HTR-8/SVneo (cell line): ENCODE measurements around the gene ACTMAP.
"Not testable (repeated sequence)": the region's sequence is repeated elsewhere in the genome, so short reads cannot be mapped to it uniquely, and the experiment has no call there.

Experiments used
- DNase-seq: peaks from one replicate; pipeline ENCODE4 v3.0.0; 2011; ENCODE audit warnings: low spot score, mixed read lengths; ENCODE audit not compliant: insufficient read length
- FAIRE-seq: peaks from 2 replicates; lab custom pipeline; 2011; peaks lifted over from hg19 to GRCh38; lab: Jason Lieb, UNC

The ACTMAP gene, protein sequence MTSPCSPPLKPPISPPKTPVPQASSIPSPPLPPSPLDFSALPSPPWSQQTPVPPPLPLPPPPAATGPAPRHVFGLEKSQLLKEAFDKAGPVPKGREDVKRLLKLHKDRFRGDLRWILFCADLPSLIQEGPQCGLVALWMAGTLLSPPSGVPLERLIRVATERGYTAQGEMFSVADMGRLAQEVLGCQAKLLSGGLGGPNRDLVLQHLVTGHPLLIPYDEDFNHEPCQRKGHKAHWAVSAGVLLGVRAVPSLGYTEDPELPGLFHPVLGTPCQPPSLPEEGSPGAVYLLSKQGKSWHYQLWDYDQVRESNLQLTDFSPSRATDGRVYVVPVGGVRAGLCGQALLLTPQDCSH

DNA sequence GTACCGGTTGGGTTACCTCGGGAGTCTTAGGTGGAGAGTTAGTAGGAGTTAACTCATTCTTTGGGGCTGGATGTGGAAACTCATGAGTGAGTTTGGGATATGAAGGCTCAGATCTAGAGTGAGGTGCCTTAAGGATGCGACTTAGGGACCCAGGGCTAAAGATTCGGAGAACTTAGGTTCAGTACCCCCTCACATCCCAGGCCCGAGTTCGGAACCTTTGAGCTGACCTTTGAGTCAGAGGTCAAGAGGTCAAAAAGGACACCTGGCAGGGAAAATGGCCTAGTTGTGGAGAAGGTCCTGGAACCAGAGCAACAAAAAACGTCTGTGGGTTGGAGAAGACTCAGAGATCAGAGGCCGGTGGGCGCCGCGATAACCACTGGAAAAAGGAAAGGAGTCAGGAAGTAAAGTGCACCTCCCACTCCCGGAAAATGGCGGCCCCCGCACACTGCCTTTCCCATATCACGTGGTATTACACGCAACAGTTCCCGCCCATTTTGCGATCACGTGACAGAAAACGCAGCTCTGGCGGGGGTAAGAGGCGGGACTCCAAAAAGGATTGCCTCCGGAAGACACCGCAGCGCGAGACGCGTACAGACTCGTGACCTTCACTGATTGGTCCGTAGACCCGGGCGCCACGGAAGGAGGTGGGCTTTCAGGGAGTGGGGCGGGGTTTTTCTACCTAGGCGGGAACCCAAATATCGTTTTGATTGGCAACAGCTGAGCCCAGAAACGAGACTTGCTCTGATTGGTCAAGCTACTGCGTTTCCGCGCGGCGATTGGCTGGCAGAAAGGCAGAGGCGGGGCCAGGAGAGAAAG, at the start of gene ACTMAP:
Gene ACTMAP (minus strand): TSS at position 420 of the 816 bp plus-strand sequence. CDS start 674 bp downstream, outside the sequence.
- DNase-seq (peak; percentile 98), FAIRE-seq (peak; percentile 88)

DNA sequence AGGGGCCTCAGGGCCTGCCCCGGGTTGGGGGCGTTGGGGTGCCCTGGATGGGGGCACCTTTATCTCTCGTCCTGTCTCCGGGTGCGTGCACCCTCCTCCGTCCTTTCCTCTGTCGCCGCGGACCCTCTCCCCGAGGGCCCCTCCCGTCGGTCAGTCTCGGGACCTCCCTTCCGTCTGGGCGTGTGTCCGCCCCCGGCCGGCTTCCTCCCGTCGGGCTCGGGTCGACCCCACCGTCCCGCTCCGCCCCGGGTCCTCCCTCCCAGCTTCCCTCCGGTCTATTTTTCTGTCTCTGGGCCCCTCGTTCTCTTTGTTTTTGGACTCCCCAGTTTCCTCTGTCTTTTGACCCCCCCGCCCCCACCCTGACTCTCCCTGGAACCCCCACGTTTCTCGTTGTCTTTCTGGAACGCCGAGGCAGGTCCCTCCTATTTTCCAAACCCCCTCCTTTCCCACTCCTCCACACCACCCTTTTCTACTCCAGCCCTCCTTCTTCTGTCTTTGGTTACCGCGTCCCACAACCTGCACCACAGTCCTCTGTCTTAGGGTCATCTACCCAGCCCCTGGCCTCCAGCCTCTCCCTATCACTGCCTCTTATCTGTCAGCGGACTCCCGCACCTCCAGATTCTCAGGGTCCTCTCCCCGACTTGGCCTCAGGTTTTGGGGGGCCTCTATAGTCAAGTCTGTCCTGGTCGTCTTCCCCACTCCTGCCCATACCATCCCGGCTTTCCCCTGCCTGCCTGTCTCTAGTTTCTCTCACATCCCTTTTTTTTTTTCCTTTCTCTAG, 49.5 kb upstream of the ACTMAP start:
- DNase-seq (peak; percentile 24), FAIRE-seq (no peak)

DNA sequence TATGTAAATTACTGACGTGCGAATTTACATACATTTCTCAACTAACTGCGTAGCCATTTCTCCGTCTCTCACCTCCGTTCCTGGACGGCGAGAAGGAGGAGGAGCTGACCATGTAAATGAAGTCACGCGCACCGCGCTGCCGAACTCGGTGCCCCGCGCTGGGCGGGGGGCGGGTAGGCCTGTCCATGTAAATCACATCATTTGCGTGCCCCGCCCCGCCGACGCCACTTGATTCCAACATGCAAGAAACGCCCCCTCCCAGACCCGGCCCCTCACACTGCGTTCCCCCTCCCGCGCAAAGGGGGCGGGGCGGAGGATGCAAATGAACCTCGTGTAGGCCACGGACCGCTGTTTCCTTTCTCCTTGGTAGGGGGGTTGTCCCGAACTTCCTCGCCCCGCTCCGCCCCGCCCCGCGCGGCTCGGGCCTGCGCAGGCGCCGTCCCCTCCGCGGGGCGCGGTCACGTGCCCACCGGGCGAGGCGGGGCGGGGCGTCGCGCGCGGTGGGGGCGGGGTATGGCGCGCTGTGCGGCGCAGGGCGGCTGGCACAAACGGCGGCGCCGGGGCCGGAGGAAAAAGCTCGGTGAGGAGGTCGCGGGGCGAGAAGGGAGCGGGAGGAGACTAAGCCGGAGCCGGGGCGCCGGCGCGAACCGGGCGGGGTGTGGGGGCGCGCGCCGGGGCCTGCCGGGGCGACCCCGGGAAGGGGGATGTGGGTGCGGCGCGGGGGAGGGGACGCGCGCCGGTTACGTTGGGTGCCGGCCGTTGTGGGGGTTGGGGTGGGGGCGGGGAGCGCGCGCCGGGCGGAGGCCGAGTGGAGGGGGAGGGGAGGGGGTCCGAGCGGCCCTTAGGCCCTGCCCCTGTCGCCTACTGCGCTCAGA, 48.6 kb upstream of the ACTMAP start, which contains the start of gene EGLN2:
Gene EGLN2 (plus strand): TSS at position 509 of the 875 bp plus-strand sequence. CDS start 1,382 bp downstream, outside the sequence.
- peak; percentile 95 for FAIRE-seq
- DNase-seq = peak; percentile 91

DNA sequence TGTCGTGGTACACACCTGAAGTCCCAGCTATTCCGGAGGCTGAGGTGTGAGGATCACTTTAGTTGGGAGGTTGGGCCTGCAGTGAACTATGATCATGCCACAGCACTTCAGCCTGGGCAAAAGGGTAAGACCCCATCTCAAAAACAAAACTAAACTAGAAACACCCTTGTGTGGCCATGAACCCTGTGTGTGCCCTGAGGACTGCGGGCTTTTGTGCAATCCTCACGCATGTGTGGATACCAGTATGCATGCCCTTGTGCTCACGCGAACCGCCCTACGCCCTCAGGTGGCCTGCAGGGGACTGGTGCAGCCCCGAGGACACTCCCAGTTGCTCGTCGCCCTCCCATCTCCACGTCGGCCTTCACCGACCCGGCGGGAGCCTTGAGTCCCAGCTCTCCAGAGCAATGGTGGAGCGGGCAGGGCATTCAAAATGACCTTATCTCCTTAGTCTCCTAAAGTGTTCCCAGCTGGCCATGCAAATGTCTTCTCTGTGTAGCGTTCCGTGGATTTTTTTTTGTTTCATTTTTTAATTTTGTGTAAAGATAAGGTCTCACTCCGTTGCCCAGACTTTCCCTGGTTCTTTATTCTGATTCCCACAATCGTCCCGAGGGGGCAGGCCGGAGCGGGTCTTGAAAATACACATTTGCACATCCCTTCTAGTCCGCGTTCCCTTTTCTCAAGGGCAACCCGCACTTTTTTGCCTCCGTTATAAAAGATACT, 47.8 kb upstream of the ACTMAP start:
- DNase-seq = peak; percentile 64
- peak; percentile 46 for FAIRE-seq

DNA sequence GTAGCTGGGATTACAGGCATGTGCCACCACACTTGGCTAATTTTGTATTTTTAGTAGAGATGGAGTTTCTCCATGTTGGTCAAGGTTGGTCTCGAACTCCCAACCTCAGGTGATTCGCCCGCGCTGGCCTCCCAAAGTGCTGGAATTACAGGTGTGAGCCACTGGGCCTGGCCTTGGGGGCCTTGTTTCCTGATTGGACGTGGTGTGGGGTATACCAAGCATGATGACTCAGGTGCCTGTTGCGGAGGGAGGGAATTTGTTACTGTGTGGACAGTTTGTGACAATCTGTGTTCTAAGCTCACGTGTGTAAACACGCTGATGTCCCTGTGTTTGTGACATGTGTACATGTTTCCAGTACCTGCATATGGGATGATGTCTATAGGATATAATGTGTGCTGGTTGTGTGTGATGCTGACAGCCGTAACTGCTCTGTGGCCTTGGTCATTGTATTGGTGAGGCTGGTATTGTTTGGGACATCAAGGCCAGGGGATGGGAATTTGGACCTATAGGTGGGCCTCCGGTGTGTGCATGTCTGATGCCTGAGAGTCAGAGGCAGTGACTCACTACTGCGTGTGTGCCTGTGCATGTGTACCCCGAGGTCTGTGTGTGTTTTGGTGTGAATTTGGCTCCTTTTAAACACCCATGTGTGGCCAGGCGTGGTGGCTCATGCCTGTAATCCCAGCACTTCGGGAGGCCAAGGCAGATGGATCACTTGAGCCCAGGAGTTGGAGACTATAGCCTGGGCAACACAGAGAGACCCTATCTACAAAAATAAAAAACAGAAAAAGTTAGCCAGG, 47.1 kb upstream of the ACTMAP start:
- no peak for DNase-seq
- peak; percentile 26 for FAIRE-seq

DNA sequence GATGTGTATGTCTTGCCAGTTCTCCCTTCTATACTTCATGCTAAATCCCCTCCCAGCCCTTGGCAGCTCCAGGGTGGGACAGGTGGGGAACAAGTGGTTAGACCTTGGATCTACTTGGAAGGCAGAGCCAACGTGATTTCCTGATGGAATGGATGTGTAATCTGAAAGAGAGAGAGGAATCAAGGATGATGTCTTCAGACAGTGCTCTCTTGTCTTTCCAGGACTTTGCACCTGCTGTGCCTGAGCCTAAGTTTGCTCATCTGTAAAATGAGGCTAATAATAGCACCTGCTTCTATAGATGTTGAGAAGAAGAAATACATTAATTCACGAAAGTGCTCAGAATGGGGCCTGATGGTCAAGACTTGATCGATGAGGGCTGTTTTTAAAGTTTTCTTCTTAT, 41.7 kb upstream of the ACTMAP start:
- no peak for DNase-seq
- FAIRE-seq = no peak

DNA sequence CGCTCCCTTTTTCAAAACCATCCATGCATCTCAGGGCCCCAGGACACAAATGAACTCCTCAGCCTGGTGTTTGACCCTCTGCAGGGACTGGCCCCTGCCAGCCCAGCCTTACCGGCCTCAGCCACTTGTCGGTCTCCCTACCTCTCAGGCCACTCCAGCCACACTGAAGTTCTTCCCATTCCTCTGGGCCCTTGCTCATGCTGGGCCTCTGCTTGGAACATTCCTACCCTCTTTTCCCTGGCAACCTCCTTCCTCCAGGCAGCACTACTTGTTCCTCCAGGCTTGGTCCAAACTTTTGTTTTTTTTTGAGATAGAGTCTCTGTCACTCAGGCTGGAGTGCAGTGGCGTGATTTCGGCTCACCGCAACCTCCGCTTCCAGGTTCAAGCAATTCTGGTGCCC, 41.1 kb upstream of the ACTMAP start:
- FAIRE-seq (no peak), DNase-seq (no peak)

DNA sequence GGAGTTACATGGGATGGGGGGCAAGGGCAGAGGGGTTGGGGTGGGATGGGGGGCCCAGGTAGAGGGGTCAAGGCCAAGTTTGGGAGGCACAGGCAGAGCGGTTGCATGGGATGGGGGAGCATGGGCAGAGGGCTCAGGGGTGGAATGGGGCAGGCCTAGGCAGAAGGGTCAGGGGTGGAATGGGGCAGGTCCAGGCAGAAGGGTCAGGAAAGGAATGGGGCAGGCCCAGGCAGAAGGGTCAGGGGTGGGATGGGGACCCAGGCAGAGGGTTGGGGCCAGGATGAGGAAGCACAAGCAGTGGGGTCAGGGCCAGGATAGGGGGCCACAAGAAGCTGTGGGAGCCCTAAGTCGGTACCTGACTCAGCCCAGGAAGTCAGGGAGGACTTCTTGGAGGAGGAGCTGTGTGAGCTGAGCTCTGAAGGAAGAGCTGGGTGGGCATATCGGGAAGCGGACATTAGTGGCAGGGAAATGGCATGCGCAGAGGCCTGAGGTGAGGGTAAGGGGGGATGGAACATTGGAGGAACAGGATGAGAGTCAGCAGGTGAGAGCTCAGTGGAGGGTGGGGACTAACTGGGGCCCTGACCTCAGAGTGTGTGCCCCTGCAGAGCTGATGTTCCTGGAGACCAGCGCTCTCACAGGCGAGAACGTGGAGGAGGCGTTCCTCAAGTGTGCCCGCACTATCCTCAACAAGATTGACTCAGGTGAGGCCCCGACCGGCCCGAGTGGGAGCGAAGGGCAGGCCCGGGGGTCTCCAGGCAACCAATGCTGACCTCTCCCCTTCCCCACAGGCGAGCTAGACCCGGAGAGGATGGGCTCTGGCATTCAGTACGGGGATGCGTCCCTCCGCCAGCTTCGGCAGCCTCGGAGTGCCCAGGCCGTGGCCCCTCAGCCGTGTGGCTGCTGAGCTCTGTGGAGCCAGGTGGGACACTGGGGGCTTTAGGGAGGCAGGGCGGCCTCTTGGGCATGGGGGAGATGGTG, 36.1 kb upstream of the ACTMAP start:
- no peak for DNase-seq
- FAIRE-seq = no peak

DNA sequence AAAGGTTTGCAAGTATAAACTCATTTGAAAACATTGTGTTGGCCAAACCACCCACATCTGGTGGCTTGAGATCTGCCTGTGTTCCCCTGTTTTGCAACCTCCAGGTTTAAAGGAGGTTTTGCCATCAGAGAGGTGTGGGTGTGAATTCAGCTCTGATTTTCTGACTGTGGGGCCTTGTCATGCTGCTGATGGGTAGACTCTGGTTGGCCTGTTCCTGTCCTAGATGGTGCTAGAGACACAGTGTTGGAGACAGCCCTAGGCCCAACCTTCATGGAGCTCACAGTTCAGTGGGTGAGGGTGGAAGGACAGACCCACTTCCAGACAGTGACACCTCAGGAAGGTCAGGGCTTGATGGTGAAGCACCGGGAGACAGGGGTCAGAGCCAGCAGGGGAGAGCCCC, 35.2 kb upstream of the ACTMAP start:
- no peak for FAIRE-seq
- DNase-seq = no peak

DNA sequence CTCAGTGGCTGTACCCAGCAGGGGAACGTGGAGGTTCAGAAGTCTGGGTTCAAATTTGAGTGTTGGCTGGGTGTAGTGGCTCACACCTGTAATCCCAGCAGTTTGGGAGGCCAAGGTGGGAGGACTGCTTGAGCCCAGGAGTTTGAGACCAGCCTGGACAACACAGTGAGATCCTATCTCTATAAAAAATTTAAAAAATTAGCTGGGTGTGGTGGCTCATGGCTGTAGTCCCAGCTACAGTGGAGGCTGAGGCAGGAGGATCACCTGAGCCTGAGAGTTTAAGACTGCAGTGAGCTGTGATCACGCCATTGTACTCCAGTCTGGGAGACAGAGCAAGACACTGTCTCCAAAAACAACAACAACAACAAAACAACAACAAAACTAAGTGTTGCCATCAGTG, 33.9 kb upstream of the ACTMAP start:
- not testable (repeated sequence) for DNase-seq, FAIRE-seq

DNA sequence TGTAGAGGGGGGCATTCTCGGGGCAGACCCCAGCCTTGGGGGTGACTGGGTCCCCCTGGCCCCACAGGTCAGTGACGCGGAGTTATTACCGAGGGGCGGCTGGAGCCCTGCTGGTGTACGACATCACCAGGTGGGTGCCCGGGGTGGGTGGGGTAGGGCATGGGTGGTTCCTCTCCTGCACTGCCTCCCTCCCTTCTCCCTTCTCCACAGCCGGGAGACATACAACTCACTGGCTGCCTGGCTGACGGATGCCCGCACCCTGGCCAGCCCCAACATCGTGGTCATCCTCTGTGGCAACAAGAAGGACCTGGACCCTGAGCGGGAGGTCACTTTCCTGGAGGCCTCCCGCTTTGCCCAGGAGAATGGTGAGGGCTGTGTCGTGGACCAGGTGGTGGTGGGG, 33.4 kb upstream of the ACTMAP start:
- no peak for DNase-seq
- no peak for FAIRE-seq

DNA sequence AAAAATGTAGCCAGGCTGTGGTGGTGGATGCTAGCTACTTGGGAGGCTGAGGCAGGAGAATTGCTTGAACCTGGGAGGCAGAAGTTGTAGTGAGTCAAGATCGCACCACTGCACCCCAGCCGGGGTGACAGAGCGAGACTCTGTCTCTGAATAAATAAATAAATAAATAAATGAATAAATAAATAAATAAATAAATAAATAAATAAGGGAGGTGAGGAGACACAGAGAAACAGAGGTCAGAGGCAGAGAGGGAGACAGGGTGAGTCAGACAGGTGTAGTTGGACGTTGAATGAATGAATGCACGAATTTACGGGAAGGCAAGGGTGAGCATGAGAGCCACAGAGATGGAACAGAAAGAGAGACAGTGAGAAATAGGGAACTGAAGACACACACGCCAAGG, 30.9 kb upstream of the ACTMAP start:
- DNase-seq (no peak), FAIRE-seq (no peak)

DNA sequence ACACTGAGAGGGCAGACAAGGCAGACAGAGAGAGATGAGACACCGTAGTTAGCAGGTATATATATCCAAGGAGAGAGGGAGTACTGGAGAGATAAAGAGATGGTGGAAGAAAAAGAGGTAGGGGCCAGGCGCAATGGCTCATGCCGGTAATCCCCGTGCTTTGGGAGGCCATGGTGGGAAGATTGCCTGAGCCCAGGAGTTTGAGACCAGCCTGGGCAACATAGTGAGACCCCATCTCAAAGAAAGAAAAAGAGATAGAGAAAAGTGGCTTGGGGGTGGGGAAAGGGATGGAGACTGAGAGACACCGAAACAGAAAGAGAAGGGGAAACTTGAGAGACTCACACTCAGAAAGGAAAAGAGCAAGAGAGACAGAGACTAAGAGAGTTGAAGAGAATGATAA, 30.3 kb upstream of the ACTMAP start:
- no peak for FAIRE-seq

DNA sequence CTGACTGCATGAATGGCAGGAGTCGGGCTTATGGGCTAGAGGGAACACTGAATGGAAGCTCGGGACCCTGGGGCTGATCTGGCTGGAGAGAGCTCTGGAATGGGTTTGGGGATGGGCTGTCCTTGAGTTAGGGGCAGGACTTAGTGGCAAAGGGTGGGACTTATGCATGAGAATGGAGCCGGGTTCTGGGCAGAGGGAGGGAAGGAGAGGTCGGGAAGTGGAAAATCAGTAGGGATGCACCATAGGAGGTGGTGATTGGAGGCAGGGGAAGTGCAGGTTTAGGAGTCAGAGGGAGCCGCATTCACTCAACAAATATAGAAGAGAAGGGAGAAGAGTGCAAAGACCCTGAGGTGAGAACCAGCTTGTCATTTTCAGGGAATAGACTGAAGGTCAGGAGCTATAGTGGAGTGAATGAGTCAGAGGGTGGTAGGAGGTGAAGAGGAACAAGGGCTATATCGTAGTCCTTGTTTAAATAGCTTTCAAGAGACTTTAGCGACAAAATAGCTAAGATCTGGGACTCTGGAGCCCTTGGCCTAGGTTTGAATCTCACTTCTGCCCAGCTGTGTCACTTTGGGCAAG, 28.5 kb upstream of the ACTMAP start:
- FAIRE-seq = no peak
- no peak for DNase-seq

More for the DNA sequence above, 30.3 kb upstream of the ACTMAP start:
- no peak for DNase-seq

DNA sequence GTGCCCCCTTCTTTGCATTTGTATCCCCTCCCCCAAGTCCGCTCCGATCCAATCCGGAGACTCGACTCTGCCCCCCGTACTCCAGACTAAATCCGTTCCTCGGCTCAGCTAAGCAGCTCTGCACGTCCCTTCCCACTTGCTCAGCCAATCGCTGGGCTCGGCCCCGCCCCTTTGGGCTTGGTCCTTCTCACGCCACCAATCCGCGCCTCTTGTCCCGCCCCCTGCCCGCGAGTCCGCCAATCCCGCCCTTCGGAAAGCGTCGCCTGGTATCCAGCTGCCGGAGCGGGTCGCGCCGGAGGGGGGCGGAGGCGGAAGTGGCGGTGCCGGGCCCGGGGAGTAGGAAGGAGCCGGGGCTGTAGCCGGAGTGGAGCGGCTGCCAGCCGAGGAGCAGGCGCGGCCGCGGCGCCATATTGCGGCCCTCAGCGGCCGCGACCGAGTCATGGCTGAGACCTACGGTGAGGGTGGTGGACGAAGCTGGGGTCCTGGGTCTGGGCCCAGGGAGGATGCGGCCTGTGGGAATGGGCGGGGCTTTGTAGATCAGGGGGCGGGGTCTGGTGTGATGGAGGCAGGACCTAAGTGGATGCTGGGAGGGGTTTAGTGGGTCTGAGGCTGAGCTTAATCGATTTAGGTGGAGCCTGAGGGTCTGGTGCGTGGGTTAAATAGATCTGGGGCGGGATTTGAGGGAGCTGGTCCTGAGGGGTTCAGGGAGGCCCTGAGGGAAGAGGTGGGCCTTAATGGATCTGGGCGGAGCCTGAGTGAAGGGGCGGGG, 27.8 kb upstream of the ACTMAP start, which contains the start of gene RAB4B:
Gene RAB4B (plus strand): TSS at position 311 of the 769 bp plus-strand sequence. CDS start 129 bp downstream, at position 440.
- DNase-seq = peak; percentile 97
- FAIRE-seq = peak; percentile 85

DNA sequence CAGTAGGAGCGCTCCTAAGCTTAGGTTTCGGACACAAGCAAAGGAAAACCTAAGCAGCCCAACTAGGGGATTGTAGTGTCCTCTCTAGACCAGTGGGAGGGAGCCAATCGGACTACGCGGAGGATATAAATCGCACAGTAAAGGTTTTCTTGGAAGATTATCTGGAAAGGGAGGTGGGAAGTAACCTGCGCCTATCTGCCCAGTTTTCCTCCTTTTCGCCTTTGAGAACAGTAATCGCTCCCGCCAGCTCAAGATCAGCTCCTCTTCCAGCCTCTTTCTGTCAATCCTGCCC, 27.3 kb upstream of the ACTMAP start:
- DNase-seq (no peak), FAIRE-seq (no peak)
